Activated CD8-positive, alpha-beta memory T cell treated with anti-CD3 and anti-CD28 coated beads, Interleukin-2, amount 50 U/mL, for 1 hour (primary cell): ENCODE results near the gene SULT1E1.
"Not testable (repeated sequence)": the region's sequence is repeated elsewhere in the genome, so short reads cannot be mapped to it uniquely, and the experiment has no call there.

Experiments used
- DNase-seq: peaks from one replicate; pipeline ENCODE4 v3.0.0-alpha.2; 2020; ENCODE audit errors: extremely low read depth

The SULT1E1 gene

GRCh38 chr4:69843301-69843700, 16.6 kb downstream of the SULT1E1 start:
- no peak for DNase-seq

DNA sequence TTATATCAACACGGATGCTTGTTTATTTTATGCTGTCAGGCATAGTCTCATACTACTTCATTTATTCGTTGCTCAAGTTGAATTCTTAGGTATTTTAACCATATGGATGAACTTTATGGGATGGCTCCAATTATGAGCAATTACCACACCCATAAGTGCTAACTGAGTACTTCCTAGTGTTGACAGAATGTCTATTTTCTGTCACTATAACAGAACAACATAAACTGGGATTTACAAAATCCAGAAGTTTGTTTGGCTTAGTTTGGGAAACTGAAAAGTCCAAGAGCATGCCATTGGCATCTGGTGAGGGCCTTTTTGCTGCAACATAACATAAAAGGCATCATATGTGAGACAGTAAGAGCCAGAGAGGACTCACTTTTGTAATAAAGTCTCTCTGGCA, 21.0 kb downstream of the SULT1E1 start:
- no peak for DNase-seq

- no peak for DNase-seq
Measured at GRCh38 chr4:69836287-69836686, 23.7 kb downstream of the SULT1E1 start.

DNA sequence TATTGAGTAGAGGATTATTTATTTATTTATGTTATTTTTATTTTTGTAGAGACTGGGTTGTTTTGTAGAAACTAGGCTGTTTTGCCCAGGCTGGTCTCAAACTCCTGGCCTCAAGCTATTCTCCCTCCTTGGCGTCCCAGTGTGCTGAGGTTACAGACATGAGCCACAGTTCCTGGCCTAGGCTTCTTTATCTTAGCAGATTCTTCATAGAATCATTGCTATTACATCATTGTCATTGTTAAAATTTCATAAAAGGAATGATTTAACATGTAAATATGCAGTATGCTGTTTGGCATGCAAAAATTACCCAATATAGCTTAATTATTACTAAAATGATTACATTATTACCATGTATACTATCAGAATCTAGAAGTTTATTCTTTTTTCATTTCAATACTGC, 24.2 kb downstream of the SULT1E1 start:
- DNase-seq, result no peak

- no peak for DNase-seq
Measured at GRCh38 chr4:69833251-69833650, 26.7 kb downstream of the SULT1E1 start.

DNA sequence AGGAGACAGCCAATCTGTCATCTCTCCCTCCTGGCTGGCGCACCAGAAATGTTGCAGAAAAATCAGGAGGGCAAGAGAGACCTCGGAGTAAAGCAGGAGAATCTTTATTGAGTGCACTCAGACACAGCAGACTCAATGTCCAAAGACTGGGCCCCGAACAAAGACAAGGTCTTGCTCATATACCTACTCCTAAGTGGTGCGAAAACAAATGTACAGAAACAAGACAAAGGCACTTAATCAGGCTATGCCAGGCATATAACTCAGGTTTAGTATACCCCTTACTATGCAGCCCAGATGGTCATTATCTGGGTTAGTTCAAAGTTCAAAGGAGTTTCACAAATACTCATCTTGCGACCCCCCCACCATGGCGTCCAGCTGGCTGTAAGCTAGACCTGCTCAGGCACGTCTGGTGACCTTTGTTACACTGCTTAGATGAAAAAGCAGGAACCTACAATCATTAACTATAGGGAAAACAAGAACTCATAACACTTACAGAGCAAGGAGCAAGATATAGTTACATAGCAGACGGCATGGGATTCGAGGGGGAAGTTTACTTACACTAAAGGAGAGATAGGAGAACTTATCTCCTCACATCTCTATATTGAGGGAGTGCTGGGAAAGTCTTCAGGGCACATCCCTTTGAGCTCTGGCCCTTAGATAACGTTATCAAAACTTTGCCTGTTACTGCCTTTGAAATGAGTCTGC, 27.5 kb downstream of the SULT1E1 start:
- no peak for DNase-seq

DNA sequence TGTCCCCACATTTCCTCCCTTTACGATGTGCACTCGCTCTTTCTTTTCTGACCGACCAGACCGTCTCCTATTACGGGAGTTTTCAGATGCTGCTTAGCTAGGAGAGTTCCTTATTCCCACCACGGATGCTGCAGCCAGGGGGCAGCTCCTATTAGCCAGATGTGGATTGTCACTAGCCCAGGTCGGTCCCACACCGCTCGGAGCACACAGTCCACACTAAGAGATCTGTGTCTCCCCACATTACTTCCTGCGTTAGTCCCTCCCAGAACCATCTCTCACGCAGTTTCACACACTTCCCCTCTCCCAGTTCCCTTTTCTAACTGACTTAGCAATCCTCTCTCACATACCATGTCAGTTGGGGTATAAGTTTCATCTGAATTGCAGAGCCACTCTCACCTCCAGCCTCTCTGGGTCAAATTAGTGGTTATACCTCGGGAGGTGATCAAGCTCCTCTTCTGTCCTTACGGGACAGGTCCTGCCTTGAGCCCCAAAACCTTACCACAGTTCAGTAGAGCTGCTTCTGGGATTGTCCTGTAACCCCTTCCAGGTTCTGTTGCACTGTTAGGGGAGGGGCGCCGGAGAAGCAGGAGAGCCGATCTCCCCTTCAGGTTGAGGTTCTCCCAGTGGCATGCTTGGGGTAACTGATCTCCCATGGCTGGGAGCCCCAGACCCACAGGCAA, 28.2 kb downstream of the SULT1E1 start:
- DNase-seq, result no peak

DNA sequence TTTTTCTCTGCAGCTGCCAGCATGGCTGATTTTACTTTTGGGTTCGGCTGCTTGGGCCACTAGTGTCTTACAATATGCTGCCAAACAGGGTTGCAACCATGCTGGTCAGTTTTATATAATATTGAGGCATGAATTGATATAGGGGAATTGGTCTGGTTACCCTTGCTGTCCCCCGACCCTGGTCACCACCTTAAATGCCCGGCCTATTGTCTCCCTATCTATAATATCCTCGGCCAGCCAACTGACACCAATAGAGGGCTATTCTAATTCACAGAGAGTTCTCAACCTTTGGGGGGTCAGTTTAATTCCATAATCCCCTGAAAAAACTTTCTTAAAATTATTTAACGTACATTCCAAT, 28.7 kb downstream of the SULT1E1 start:
- DNase-seq, result no peak

DNA sequence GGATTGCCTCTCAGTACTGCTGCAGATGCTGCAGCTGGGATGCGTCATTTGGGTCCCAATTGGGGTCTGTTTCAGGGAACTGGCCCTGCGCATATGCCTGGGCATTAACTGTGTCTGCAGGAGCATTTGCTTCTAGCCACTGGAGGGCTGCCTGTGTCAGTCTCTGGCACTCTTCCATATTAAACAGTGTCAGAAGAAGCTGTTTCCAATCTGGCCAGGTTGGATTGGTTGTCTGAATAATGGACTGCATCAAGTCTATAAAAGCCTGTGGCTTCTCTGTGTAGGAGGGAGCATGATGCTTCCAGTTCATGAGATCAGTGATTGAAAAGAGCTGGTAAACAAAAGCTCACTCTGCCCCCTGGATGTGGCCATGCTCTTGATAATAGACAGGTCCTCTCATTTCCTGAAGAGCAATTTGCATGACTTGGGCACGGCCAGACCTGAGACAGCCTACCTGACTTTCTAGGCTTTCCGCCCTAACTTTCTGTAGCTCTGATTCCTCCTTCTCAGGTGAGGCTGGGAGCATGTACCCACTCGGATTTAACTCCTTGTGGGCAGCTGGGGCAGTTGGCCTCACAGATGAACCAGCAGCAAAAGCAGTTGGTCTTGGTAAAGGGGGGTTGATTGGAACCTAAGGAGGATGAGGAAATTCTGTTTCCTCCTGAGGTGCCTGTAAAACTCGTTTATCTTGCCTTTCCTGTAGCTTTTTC, 29.2 kb downstream of the SULT1E1 start:
- DNase-seq, result no peak

DNA sequence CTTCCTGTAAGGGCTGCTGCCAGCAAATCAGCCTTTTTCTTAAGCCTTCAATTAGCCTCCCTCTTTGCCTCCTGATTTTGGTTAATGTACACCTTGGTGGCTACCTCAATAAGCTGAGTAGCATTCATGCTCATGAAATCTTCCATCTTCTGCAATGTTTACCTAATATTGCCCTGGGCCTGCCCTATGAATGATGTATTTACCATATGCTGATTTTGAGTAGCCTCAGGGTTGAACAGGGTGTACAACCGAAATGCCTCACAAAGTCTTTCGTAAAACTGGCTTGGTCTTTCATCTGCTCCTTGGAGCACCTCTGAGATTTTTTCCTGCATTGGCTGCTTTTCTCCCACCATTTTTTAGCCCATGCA, 29.8 kb downstream of the SULT1E1 start:
- no peak for DNase-seq

DNA sequence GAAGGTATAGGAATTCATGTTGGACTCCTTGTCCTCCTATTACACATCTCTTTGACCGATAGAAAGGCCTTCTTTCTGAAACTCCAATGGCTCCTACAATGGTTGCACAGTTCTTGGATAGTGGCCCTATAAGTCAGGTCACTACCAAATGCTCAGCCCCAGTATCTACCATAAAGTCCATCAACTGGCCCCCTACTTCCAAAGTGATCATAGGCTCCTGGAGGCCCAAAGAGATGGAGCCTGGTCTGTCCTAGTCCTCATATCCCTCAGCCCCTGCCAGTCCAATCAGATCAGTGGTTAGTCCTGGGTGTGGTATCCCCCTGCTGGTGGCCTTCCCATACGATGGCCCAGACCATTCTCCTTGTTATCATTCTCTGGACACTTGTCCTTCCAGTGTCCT, 30.3 kb downstream of the SULT1E1 start:
- DNase-seq, result no peak

DNA sequence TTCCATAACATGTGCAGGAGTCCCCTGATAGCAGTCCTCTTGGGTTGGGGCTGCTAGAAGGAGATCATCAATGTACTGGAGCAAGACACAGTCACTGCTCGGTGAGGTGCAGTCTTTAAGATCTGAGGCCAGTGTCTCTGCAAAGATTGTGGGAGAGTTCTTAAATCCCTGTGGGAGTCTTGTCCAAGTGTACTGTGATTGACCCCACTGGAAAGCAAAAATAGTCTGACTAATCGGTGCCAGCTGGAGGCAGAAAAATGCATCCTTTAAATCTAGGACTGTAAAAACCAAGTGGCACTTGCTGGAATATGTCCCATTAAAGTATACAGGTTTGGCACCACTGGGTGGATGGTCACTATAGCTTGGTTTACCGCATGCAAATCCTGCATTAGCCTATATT, 31.1 kb downstream of the SULT1E1 start:
- DNase-seq, result no peak

DNA sequence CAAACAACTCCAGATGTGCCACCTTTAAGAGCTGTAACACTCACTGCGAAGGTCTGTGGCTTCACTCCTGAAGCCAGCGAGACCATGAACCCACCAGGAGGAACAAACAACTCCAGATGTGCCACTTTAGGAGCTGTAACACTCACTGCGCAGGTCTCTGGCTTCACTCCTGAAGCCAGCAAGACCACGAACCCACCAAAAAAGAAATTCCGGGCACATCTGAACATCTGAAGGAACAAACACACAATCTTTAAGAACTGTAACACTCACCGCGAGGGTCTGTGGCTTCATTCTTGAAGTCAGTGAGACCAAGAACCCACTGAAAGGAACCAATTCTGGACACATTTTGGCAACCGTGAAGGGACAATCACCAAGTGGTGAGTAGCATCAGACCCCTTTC, 34.9 kb downstream of the SULT1E1 start:
- not testable (repeated sequence) for DNase-seq

GRCh38 chr4:69823481-69824186, 36.3 kb downstream of the SULT1E1 start:
- peak; percentile 4 for DNase-seq

GRCh38 chr4:69823048-69823447, 36.9 kb downstream of the SULT1E1 start:
- DNase-seq, result no peak

- no peak for DNase-seq
Measured at GRCh38 chr4:69822198-69822597, 37.7 kb downstream of the SULT1E1 start.

DNA sequence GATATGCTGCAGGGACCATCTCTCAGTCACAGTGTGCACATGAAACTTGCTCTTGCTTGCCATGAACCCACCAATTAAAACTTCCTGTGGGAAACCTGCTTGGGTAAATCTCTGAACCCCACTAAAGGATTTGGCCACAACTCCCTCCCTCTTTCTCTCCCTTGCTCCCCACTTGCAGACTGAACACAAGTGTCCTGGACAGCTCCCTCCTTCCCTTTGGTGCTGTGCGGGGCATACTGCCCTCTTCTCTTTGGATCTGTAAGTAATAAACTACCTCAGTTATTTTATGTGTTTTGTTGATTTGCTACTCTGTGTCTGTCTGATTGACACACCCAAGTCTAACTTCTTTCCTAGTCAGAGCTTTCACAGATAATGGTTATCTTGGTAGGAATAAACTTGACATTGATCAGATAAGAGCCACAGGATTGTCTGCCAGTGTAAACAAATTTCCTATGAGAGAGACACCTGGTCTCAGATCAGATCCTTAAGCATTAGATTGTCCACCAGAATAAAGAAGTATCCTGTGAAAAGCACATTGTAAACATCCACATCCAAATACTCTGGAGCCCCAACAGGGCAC, 41.8 kb downstream of the SULT1E1 start:
- no peak for DNase-seq

- no peak for DNase-seq
Measured at GRCh38 chr4:69816236-69816635, 43.7 kb downstream of the SULT1E1 start.

DNA sequence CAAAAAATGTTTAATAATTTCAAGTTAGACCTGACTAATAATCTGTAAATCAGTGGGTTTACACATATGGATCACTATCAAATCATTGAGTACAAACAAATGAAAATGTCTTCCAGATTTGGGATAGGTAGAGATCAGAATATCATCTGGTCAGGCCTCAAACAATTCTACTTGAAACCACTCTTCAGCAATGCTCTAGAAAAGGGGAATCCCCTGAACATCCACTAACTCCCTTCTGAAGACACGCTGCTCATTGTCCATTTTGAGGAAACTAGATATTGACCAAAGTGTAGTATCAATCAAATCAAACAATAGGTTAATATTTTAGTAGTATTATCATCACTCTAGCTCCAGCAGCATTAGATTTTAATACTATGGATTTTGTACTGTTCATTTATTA, 46.3 kb downstream of the SULT1E1 start:
- DNase-seq, result no peak

DNA sequence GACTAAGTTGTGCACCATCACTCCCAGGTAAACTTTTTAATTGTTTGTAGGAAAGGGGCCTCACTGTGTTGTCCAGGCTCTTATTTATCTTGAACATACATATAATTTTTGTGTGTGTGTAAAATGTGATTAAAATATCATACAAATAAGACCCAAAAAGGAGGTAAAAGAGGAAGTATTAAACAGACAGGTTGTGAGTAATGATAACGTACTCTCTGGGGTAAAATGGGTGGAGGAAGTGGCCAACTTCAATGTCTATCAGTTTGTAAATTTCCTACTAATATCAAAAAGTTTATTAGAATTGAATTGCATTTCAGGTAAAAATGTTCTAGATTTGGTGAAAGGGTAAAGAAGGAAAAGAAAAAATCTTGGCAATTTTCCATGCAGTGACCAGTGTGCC, 48.8 kb downstream of the SULT1E1 start:
- DNase-seq, result no peak

GRCh38 chr4:69800599-69800998, 59.3 kb downstream of the SULT1E1 start:
- no peak for DNase-seq

DNA sequence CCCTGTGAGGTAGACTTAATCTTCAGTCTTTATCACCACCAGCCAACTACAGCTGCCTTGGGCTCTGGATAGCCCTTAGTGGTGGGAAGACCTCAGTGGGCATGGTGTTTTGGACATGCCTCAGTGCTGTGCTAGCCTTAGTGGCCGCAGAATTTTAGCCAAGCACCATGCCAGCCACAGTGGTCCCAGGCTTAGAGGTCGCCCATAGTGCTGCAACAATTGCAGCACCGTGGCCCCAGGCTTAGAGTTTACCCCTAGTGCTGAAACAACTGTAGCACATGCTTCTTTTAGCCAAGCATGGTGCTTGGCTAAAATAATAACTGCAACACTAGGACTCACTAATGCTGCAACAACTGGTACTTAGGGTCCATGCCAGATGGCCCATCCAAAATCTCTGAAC, 60.6 kb downstream of the SULT1E1 start:
- no peak for DNase-seq
